H9 (cell line): ENCODE data around the gene UFC1. TPM values are rescaled to one million over a fixed set of nuclear protein-coding genes. Genes with fewer than 3 reads are reported as not detected.
A peak's percentile ranks its signal among the peaks of the same experiment; 100 is the strongest.

Experiments
- DNase-seq: peaks from one replicate; pipeline ENCODE4 v3.0.0-alpha.2; 2017
- H2AFZ ChIP-seq: one replicate; pipeline ENCODE4 v1.6.1; 2013; ENCODE audit warnings: mild to moderate bottlenecking, low read length, control low read depth, moderate library complexity
- H2AK5ac ChIP-seq: 2 replicates; pipeline ENCODE4 v1.6.1; 2013; ENCODE audit warnings: low read length, control low read depth, mixed read lengths; ENCODE audit not compliant: insufficient read length
- H2BK120ac ChIP-seq: one replicate; pipeline ENCODE4 v1.6.1; 2013; ENCODE audit warnings: low read depth, mild to moderate bottlenecking, low read length, control low read depth, inconsistent platforms; ENCODE audit not compliant: poor library complexity, severe bottlenecking
- H2BK12ac ChIP-seq: 2 replicates; pipeline ENCODE4 v1.6.1; 2013; ENCODE audit warnings: low read length, control low read depth, mixed read lengths, low read depth; ENCODE audit not compliant: insufficient read length
- H2BK15ac ChIP-seq: 2 replicates; pipeline ENCODE4 v1.6.1; 2013; ENCODE audit warnings: low read depth, low read length, control low read depth
- H2BK20ac ChIP-seq: one replicate; pipeline ENCODE4 v1.6.1; 2013; ENCODE audit warnings: low read depth, mild to moderate bottlenecking, low read length, control low read depth, inconsistent platforms; ENCODE audit not compliant: poor library complexity, severe bottlenecking
- H2BK5ac ChIP-seq: 2 replicates; pipeline ENCODE4 v1.6.1; 2013; ENCODE audit warnings: low read length, control low read depth, mixed read lengths; ENCODE audit not compliant: insufficient read length
- H3K14ac ChIP-seq: 2 replicates; pipeline ENCODE4 v1.6.1; 2013; ENCODE audit warnings: low read length, control low read depth; ENCODE audit not compliant: insufficient read depth
- H3K18ac ChIP-seq: 2 replicates; pipeline ENCODE4 v1.6.1; 2013; ENCODE audit warnings: low read depth, mild to moderate bottlenecking, mixed read lengths, low read length, control low read depth; ENCODE audit not compliant: insufficient read length
- H3K23ac ChIP-seq: 2 replicates; pipeline ENCODE4 v1.6.1; 2013; ENCODE audit warnings: low read length, control low read depth, mixed read lengths, low read depth; ENCODE audit not compliant: insufficient read length
- H3K23me2 ChIP-seq: 2 replicates; pipeline ENCODE4 v1.6.1; 2013; ENCODE audit warnings: low read depth, mild to moderate bottlenecking, mixed read lengths, low read length, control low read depth; ENCODE audit not compliant: insufficient read length, poor library complexity, severe bottlenecking
- H3K27ac ChIP-seq: 2 replicates; pipeline ENCODE4 v1.5.1; 2013; ENCODE audit warnings: low read length, control low read depth, mixed read lengths, low read depth; ENCODE audit not compliant: insufficient read length
- H3K27me3 ChIP-seq: 2 replicates; pipeline ENCODE4 v1.6.1; 2013; ENCODE audit warnings: low read length, control low read depth, inconsistent platforms; ENCODE audit not compliant: insufficient read depth
- H3K4ac ChIP-seq: 2 replicates; pipeline ENCODE4 v1.6.1; 2013; ENCODE audit warnings: low read depth, mild to moderate bottlenecking, control low read depth, inconsistent platforms, low read length, moderate library complexity
- H3K4me1 ChIP-seq: 2 replicates; pipeline ENCODE4 v1.6.1; 2013; ENCODE audit warnings: low read length, control low read depth, inconsistent platforms; ENCODE audit not compliant: insufficient read depth
- H3K4me2 ChIP-seq: 2 replicates; pipeline ENCODE4 v1.6.1; 2013; ENCODE audit warnings: low read length, control low read depth, mixed read lengths; ENCODE audit not compliant: insufficient read length, insufficient read depth
- H3K56ac ChIP-seq: 2 replicates; pipeline ENCODE4 v1.6.1; 2013; ENCODE audit warnings: low read depth, mild to moderate bottlenecking, mixed read lengths, low read length, control low read depth; ENCODE audit not compliant: insufficient read length
- H3K79me1 ChIP-seq: 2 replicates; pipeline ENCODE4 v1.6.1; 2013; ENCODE audit warnings: low read depth, mild to moderate bottlenecking, moderate library complexity, low read length, control low read depth, inconsistent platforms; ENCODE audit not compliant: insufficient read depth, poor library complexity, severe bottlenecking
- H3K79me2 ChIP-seq: 2 replicates; pipeline ENCODE4 v1.6.1; 2013; ENCODE audit warnings: low read length, control low read depth, inconsistent platforms; ENCODE audit not compliant: insufficient read depth
- H3K9ac ChIP-seq: 2 replicates; pipeline ENCODE4 v1.6.1; 2013; ENCODE audit warnings: low read length, control low read depth, mixed read lengths; ENCODE audit not compliant: insufficient read length; ENCODE audit errors: extremely low read depth
- H3K9me3 ChIP-seq: one replicate; pipeline ENCODE4 v1.6.1; 2013; ENCODE audit warnings: low read depth, low read length, inconsistent platforms; ENCODE audit not compliant: control insufficient read depth
- H3T11ph ChIP-seq: one replicate; pipeline ENCODE4 v1.6.1; 2013; ENCODE audit warnings: mild to moderate bottlenecking, low read length, control low read depth, inconsistent platforms
- H4K20me1 ChIP-seq: one replicate; pipeline ENCODE4 v1.6.1; 2013; ENCODE audit not compliant: control insufficient read depth, insufficient read length, insufficient read depth
- H4K5ac ChIP-seq: 2 replicates; pipeline ENCODE4 v1.6.1; 2013; ENCODE audit warnings: low read depth, mild to moderate bottlenecking, mixed read lengths, low read length, control low read depth; ENCODE audit not compliant: insufficient read length
- H4K8ac ChIP-seq: replicated peaks from 2 replicates; pipeline ENCODE4 v1.6.1; 2013; ENCODE audit warnings: low read length, control low read depth, mixed read lengths, low read depth; ENCODE audit not compliant: insufficient read length
- H4K91ac ChIP-seq: 2 replicates; pipeline ENCODE4 v1.6.1; 2013; ENCODE audit warnings: low read depth, mild to moderate bottlenecking, moderate library complexity, mixed read lengths, low read length, control low read depth; ENCODE audit not compliant: insufficient read length
- H3K27ac Mint-ChIP-seq, 3 experiments: 2 replicates in 2 of 3; 3 replicates in 1 of 3; pipeline ENCODE4 v1.8.0; 2020 to 2021; ENCODE audit warnings: mixed read lengths in 3 of 3, mild to moderate bottlenecking in 1 of 3, moderate library complexity in 1 of 3
- H3K27me3 Mint-ChIP-seq: 2 replicates; pipeline ENCODE4 v1.8.0; 2021; ENCODE audit warnings: low read depth, mild to moderate bottlenecking, moderate library complexity, mixed read lengths
- H3K36me3 Mint-ChIP-seq, 3 experiments: 2 replicates in 2 of 3; 3 replicates in 1 of 3; pipeline ENCODE4 v1.8.0; 2020 to 2021; ENCODE audit warnings: low read depth in 3 of 3, mixed read lengths in 3 of 3; ENCODE audit not compliant: insufficient read depth in 1 of 3
- H3K4me1 Mint-ChIP-seq, 2 experiments: 2 replicates each; pipeline ENCODE4 v1.8.0; 2020; ENCODE audit warnings: mixed read lengths in 2 of 2
- H3K4me3 Mint-ChIP-seq, 2 experiments: 2 replicates in 1 of 2; 3 replicates in 1 of 2; pipeline ENCODE4 v1.8.0; 2020 to 2021; ENCODE audit warnings: mild to moderate bottlenecking in 2 of 2, mixed read lengths in 2 of 2, moderate library complexity in 1 of 2
- H3K9me3 Mint-ChIP-seq, 2 experiments: 2 replicates in 1 of 2; 3 replicates in 1 of 2; pipeline ENCODE4 v1.8.0; 2020; ENCODE audit warnings: mild to moderate bottlenecking in 2 of 2, mixed read lengths in 2 of 2, moderate library complexity in 1 of 2
- WGBS: extraction: QIAGEN DNeasy Blood & Tissue Kit; methylation state at CpG from one replicate; pipeline ENCODE4 v1.1.7; 2013; ENCODE audit warnings: missing lambda C conversion rate, low lambda C conversion rate, mixed read lengths; ENCODE audit not compliant: insufficient read length; ENCODE audit errors: extremely low coverage; 5-methylcytosine and 5-hydroxymethylcytosine counted together
- total RNA-seq: library from RNA; stranded (reverse); gene quantifications from 2 replicates; pipeline ENCODE4 v1.2.1, GENCODE V29; 2021
- TF ChIP-seq, protein P1 (sequence below): fragments of 200-600 bp; sonication (generic); conservative IDR thresholded peaks from 3 replicates; pipeline ENCODE4 v1.8.0; 2021; ENCODE audit warnings: antibody characterized with exemption, mild to moderate bottlenecking

UFC1 gene
- total RNA-seq, 1 experiment from 2014 or later, result 93.4 TPM

DNA sequence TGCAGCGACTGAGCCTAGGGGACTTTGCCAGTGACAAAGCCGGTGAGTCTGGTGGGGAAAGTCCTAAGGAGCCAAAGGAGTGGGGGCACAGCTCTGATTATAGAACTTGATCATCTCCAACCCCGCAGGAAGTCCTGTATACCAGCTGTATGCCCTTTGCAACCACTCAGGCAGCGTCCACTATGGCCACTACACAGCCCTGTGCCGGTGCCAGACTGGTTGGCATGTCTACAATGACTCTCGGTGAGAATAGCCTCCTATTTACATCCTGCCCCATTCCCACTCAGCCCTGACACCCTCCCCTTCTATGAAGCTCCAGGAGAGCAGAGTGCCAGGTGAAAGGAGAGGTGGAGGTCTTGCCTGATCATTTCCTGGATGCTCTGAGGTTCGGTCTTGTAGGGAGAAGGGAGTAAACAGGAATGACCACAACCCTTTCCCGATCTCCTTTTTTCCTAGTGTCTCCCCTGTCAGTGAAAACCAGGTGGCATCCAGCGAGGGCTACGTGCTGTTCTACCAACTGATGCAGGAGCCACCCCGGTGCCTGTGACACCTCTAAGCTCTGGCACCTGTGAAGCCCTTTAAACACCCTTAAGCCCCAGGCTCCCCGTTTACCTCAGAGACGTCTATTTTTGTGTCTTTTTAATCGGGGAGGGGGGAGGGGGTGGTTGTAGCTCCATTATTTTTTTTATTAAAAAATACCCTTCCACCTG, 11.3 kb downstream of the UFC1 start:
- Histone ChIP-seq H3T11ph (no peak overlapping the region), H2BK12ac (no peak overlapping the region), H4K5ac (no peak overlapping the region), H3K14ac (no peak overlapping the region), H3K23ac (no peak overlapping the region), H3K18ac (no peak overlapping the region), H3K79me2 (no peaks in the 10 kb centered on the region), H3K4me2 (peak overlapping the region; percentile 70), H3K79me1 (no peaks in the 10 kb centered on the region), H3K9ac (no peak overlapping the region), H3K4ac (no peak overlapping the region), H4K20me1 (no peaks in the 10 kb centered on the region), H2AFZ (no peak overlapping the region), H3K23me2 (peaks cover 12% of the 10 kb centered on the region), H3K9me3 (no peaks in the 10 kb centered on the region), H3K4me1 (no peaks in the 10 kb centered on the region), H2BK20ac (no peak overlapping the region), H2AK5ac (no peak overlapping the region), H3K56ac (no peak overlapping the region), H3K27ac (no peak overlapping the region), H3K27me3 (no peaks in the 10 kb centered on the region), H4K8ac (no peak overlapping the region), H2BK15ac (no peak overlapping the region), H2BK120ac (no peak overlapping the region), H4K91ac (no peak overlapping the region), H2BK5ac (no peak overlapping the region)
- no peaks in the 10 kb centered on the region for H3K9me3 Mint-ChIP-seq
- H3K36me3 Mint-ChIP-seq, result peaks cover 23 to 64% (median 49%) of the 10 kb centered on the region in 3 experiments
- H3K4me3 Mint-ChIP-seq, result peak overlapping the region; percentile 90
- H3K27ac Mint-ChIP-seq, result peak overlapping the region in 1 of 3 experiments; percentile 97; a peak in 1 of 7 replicates
- DNase-seq, result no peak
- no CpG with 5 or more reads among the region's 14 CpGs for WGBS
- H3K4me1 Mint-ChIP-seq, result peaks cover 21 to 26% of the 10 kb centered on the region in 2 experiments
- no peaks in the 10 kb centered on the region; the same call in 1 of the 2 replicates for H3K27me3 Mint-ChIP-seq
- TF ChIP-seq, protein P1, sequence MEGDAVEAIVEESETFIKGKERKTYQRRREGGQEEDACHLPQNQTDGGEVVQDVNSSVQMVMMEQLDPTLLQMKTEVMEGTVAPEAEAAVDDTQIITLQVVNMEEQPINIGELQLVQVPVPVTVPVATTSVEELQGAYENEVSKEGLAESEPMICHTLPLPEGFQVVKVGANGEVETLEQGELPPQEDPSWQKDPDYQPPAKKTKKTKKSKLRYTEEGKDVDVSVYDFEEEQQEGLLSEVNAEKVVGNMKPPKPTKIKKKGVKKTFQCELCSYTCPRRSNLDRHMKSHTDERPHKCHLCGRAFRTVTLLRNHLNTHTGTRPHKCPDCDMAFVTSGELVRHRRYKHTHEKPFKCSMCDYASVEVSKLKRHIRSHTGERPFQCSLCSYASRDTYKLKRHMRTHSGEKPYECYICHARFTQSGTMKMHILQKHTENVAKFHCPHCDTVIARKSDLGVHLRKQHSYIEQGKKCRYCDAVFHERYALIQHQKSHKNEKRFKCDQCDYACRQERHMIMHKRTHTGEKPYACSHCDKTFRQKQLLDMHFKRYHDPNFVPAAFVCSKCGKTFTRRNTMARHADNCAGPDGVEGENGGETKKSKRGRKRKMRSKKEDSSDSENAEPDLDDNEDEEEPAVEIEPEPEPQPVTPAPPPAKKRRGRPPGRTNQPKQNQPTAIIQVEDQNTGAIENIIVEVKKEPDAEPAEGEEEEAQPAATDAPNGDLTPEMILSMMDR, result no peak
